Gastrocnemius medialis (tissue), 4 donors: Measurements from ENCODE around the gene KCNF1.

Experiments used
- POLR2A ChIP-seq, 2 donors: fragments of 450-650 bp; IDR thresholded peaks; one replicate each; pipeline ENCODE4 v1.6.1; 2017; ENCODE audit warnings: antibody characterized with exemption in 2 of 2, mild to moderate bottlenecking in 2 of 2, moderate library complexity in 2 of 2
- TF ChIP-seq, protein P1 (sequence below), 5 experiments: fragments of 450-650 bp in 3 of 5; fragments of 200-600 bp in 2 of 5; sonication (generic) in 2 of 5; IDR thresholded peaks in 4 of 5; conservative IDR thresholded peaks in 1 of 5; 1 replicate in 4 of 5; 2 replicates in 1 of 5; pipeline ENCODE4 v1.5.1; 2016 to 2019; ENCODE audit warnings: antibody characterized with exemption in 5 of 5, mild to moderate bottlenecking in 3 of 5, moderate library complexity in 3 of 5

DNA sequence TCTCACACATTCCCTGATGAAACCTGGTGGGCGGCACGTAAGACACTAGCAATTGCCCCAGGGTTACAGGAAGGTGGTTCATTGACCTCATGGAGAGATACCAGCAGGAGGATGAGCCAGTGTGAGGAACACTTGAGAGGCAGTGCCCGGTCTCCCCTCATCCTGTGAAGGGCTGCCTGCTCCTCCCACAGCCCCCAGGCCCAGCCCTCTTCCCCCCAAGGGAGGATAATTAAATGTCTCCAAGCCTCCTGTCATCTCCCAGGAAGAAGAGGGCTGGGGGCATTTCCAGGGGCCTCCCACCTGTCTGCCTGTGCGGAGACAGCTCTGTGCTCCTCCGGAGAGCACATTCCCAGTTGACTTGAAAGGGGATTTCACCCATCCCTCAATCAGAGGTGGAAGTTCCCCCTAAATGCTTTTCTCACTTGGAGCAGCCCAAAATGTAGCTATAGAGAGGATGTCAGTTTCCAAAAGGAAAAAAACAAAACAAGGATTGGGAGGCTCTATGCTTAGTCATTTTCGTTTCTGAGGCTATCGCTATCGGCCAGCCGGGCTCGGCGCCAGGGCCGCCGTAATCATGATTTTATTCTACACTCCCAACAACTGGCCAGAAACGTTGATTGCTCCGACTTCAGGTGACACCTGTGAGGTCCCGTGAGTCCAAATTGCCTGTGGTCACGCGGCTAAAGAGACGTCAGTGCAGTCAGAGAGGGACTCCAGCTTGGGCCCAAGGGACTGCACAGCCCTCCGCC is 7.1 kb downstream of the KCNF1 start:
- TF ChIP-seq, protein P1, sequence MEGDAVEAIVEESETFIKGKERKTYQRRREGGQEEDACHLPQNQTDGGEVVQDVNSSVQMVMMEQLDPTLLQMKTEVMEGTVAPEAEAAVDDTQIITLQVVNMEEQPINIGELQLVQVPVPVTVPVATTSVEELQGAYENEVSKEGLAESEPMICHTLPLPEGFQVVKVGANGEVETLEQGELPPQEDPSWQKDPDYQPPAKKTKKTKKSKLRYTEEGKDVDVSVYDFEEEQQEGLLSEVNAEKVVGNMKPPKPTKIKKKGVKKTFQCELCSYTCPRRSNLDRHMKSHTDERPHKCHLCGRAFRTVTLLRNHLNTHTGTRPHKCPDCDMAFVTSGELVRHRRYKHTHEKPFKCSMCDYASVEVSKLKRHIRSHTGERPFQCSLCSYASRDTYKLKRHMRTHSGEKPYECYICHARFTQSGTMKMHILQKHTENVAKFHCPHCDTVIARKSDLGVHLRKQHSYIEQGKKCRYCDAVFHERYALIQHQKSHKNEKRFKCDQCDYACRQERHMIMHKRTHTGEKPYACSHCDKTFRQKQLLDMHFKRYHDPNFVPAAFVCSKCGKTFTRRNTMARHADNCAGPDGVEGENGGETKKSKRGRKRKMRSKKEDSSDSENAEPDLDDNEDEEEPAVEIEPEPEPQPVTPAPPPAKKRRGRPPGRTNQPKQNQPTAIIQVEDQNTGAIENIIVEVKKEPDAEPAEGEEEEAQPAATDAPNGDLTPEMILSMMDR (IDR thresholded peaks at IDR 0.05 in 4 of 5, conservative IDR thresholded peaks at IDR 0.05 in 1 of 5): no peak
- TF ChIP-seq POLR2A (IDR thresholded peaks at IDR 0.05): no peak
